Fibroblast of lung (primary cell): Measurements from ENCODE around the gene ANO7. TPM values are rescaled to one million over a fixed set of nuclear protein-coding genes. Genes with fewer than 3 reads are reported as not detected.

Experiments
- DNase-seq, 2 donors: peaks; one replicate each; pipeline versions ENCODE4 v3.0.0 to v3.0.0-alpha.2; 2010; ENCODE audit warnings: low read depth in 2 of 2
- H2AFZ ChIP-seq: 2 replicates; pipeline ENCODE4 v1.5.1; 2012; ENCODE audit warnings: low read length, control low read depth, inconsistent platforms
- H3K27ac ChIP-seq: 2 replicates; pipeline ENCODE4 v1.5.1; 2011; ENCODE audit warnings: low read length, control low read depth; ENCODE audit not compliant: insufficient read depth
- H3K27me3 ChIP-seq: 2 replicates; pipeline ENCODE4 v1.5.1; 2011; ENCODE audit warnings: mild to moderate bottlenecking, low read length; ENCODE audit not compliant: control insufficient read depth, insufficient read depth
- H3K36me3 ChIP-seq: 2 replicates; pipeline ENCODE4 v1.5.1; 2011; ENCODE audit warnings: low read length; ENCODE audit not compliant: control insufficient read depth, insufficient read depth
- H3K4me1 ChIP-seq: 2 replicates; pipeline ENCODE4 v1.5.1; 2011; ENCODE audit warnings: low read length; ENCODE audit not compliant: control insufficient read depth, insufficient read depth; ENCODE audit errors: extremely low read depth
- H3K4me2 ChIP-seq: 2 replicates; pipeline ENCODE4 v1.5.1; 2011; ENCODE audit warnings: low read length, control low read depth; ENCODE audit not compliant: insufficient read depth; ENCODE audit errors: extremely low read depth
- H3K4me3 ChIP-seq, 4 experiments: fragments of 200-600 bp in 1 of 4; sonication (generic) in 1 of 4; replicated peaks in 1 of 4; 2 replicates each; pipeline ENCODE4 v1.5.1; 2011 to 2016; ENCODE audit warnings: low read length in 4 of 4, low read depth in 3 of 4, mild to moderate bottlenecking in 3 of 4, control low read depth in 2 of 4, inconsistent platforms in 1 of 4, mixed read lengths in 1 of 4; ENCODE audit not compliant: insufficient read depth in 1 of 4; ENCODE audit errors: control extremely low read depth in 1 of 4
- H3K79me2 ChIP-seq: 2 replicates; pipeline ENCODE4 v1.5.1; 2012; ENCODE audit warnings: mild to moderate bottlenecking, low read length, inconsistent platforms; ENCODE audit not compliant: control insufficient read depth, insufficient read depth
- H3K9ac ChIP-seq: 2 replicates; pipeline ENCODE4 v1.5.1; 2011; ENCODE audit warnings: mild to moderate bottlenecking, low read length, control low read depth; ENCODE audit not compliant: insufficient read depth
- H3K9me3 ChIP-seq: 2 replicates; pipeline ENCODE4 v1.5.1; 2012; ENCODE audit warnings: low read depth, low read length; ENCODE audit not compliant: control insufficient read depth, insufficient read depth
- H4K20me1 ChIP-seq: 2 replicates; pipeline ENCODE4 v1.5.1; 2011; ENCODE audit warnings: low read length; ENCODE audit not compliant: control insufficient read depth, insufficient read depth; ENCODE audit errors: extremely low read depth
- CTCF ChIP-seq, 2 donors: IDR thresholded peaks in 1 of 2; conservative IDR thresholded peaks in 1 of 2; 1 replicate in 1 of 2; 2 replicates in 1 of 2; pipeline ENCODE4 v1.5.1; 2011 to 2012; ENCODE audit warnings: low read length in 2 of 2, control low read depth in 1 of 2, inconsistent platforms in 1 of 2, low read depth in 1 of 2, mild to moderate bottlenecking in 1 of 2
- EZH2 ChIP-seq: IDR thresholded peaks from 2 replicates; pipeline ENCODE4 v1.5.1; 2012; ENCODE audit warnings: low read length, control low read depth, mild to moderate bottlenecking; ENCODE audit errors: missing control alignments
- polyA plus RNA-seq, 2 donors: library from polyadenylated mRNA; depleted of rRNA in 1 of 2; stranded (reverse) in 1 of 2; unstranded in 1 of 2; fragments of >200 nt; gene quantifications; 2 replicates each; pipeline ENCODE4 v1.2.1, GENCODE V29; 2011 to 2012; ENCODE audit warnings: missing spikeins in 1 of 2
- total RNA-seq: library from RNA; depleted of rRNA; stranded (reverse); fragments of >200 nt; gene quantifications from 2 replicates; pipeline ENCODE4 v1.2.1, GENCODE V29; 2014

The ANO7 gene
- total and polyA plus RNA-seq, 2 donors (not counting 1 experiment from before 2014, with no cell fraction given), result 0.50 TPM

DNA sequence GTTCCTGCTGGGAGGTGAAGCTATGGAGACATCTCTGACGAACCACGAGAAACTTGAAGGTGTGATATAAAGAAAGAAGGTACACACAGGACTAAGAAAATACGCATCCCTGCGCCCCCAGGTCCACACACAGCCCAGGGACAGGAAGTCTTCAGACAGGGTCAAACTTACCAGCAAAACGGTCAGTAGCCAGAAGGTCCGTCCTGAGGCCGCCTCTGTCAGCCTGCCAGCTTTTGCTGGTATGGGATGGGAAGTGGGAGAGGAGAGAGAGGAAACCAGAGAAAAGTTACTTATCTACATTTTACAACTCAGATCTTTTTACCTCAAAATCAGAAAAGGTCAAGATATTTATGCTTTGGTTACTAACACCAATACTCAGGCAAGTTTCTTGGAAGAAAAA, 79.8 kb downstream of the ANO7 start:
- TF ChIP-seq EZH2, result no peak
- no peak for TF ChIP-seq CTCF (conservative IDR thresholded peaks at IDR 0.05 in 1 of 2, IDR thresholded peaks at IDR 0.05 in 1 of 2; ENCODE audit: low read depth in 1 of 2, low read length in 2 of 2)
- Histone ChIP-seq H3K9me3 (no peaks in the 10 kb centered on the region), H4K20me1 (peaks cover 13% of the 10 kb centered on the region), H3K36me3 (peaks cover 36% of the 10 kb centered on the region), H3K4me2 (no peak overlapping the region), H3K27me3 (no peaks in the 10 kb centered on the region), H3K79me2 (peaks cover 86% of the 10 kb centered on the region), H3K27ac (no peak overlapping the region), H3K9ac (no peak overlapping the region), H3K4me1 (peaks cover 7% of the 10 kb centered on the region), H2AFZ (no peak overlapping the region), H3K4me3 (peak overlapping the region in 1 of 4 experiments; percentile 2)
- no peak for DNase-seq

DNA sequence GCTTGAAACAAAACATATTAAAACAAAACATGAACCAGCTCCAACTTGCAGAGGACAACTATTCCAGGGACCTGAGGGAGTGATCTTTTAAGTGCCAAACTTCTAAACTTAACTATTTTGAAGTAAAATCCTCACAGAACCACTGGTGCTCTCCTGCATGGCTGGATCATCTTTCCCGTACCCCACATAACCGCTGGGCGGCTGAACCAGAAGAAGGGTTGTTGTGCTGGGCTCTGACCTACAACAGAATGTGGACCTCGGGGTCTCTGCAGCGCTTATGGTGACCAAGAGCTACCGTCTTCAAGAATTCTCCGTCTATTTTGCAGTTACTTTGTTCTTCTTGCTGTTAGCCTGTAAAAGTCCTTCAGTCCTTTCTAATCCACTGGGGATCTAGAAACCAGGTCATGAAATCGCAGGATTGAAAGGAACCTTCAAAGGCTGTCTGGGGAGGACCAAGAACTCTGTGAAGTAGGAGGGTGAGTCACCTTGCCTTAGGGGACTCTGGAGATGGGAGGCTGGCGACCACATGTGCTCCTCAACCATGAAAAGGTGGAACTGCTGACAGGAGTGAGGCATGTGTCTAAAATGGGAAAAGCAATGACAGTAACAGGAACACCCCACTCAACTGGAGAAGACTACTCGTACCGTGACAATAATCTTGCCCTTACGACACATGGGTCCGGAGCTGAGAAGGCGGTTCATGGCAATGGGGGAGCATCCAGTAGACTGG, 80.4 kb downstream of the ANO7 start:
- peak in 1 of 2 donors; percentile 39 for DNase-seq
- H3K36me3 ChIP-seq, result peaks cover 31% of the 10 kb centered on the region
- peaks cover 86% of the 10 kb centered on the region for H3K79me2 ChIP-seq
- TF ChIP-seq EZH2, result no peak
- TF ChIP-seq CTCF (conservative IDR thresholded peaks at IDR 0.05 in 1 of 2, IDR thresholded peaks at IDR 0.05 in 1 of 2; ENCODE audit: low read depth in 1 of 2, low read length in 2 of 2), result no peak
- H3K9me3 ChIP-seq, result no peaks in the 10 kb centered on the region
- H3K9ac ChIP-seq, result no peak overlapping the region
- peaks cover 13% of the 10 kb centered on the region for H4K20me1 ChIP-seq
- peak overlapping the region; percentile 55 for H3K4me2 ChIP-seq
- H3K4me1 ChIP-seq, result peaks cover 9% of the 10 kb centered on the region
- H2AFZ ChIP-seq, result no peak overlapping the region
- H3K4me3 ChIP-seq, result no peak overlapping the region
- no peak overlapping the region for H3K27ac ChIP-seq
- no peaks in the 10 kb centered on the region for H3K27me3 ChIP-seq

GRCh38 chr2:241269707-241270520, 81.4 kb downstream of the ANO7 start:
- TF ChIP-seq CTCF (conservative IDR thresholded peaks at IDR 0.05 in 1 of 2, IDR thresholded peaks at IDR 0.05 in 1 of 2; ENCODE audit: low read depth in 1 of 2, low read length in 2 of 2), result no peak
- TF ChIP-seq EZH2, result no peak
- H3K9me3 ChIP-seq, result no peaks in the 10 kb centered on the region
- no peak overlapping the region for H3K27ac ChIP-seq
- no peaks in the 10 kb centered on the region for H3K27me3 ChIP-seq
- H4K20me1 ChIP-seq, result peaks cover 13% of the 10 kb centered on the region
- peaks cover 9% of the 10 kb centered on the region for H3K4me1 ChIP-seq
- peaks cover 28% of the 10 kb centered on the region for H3K36me3 ChIP-seq
- H3K4me3 ChIP-seq, result peak overlapping the region in 2 of 4 experiments; percentile 80 to 98
- H3K9ac ChIP-seq, result no peak overlapping the region
- no peak for DNase-seq
- peaks cover 90% of the 10 kb centered on the region for H3K79me2 ChIP-seq
- H2AFZ ChIP-seq, result no peak overlapping the region
- peak overlapping the region; percentile 88 for H3K4me2 ChIP-seq
